ENCODE results near the gene GBF1. TPM values are rescaled to one million over a fixed set of nuclear protein-coding genes. Genes with fewer than 3 reads are reported as not detected.

GBF1 gene
- total and polyA plus RNA-seq, 11 donors, result 15.5 to 70.0 (median 48.2) TPM

GRCh38 chr10:102413806-102414561, 168.7 kb downstream of the GBF1 start:
- Histone ChIP-seq H3K4me3 (no peak overlapping the region), H3K4me1 (peaks cover 0 to 27% (median 8%) of the 10 kb centered on the region in 12 donors), H3K27me3 (peaks cover 28 to 95% (median 63%) of the 10 kb centered on the region in 9 donors), H3K36me3 (no peaks in the 10 kb centered on the region), H3K27ac (no peak overlapping the region), H3K9me3 (no peaks in the 10 kb centered on the region)
- WGBS, 4 donors, result 69 to 74% (median 71%) methylated on average over 13 to 16 of the region's 16 CpGs
- ATAC-seq, result no peak
- intact Hi-C loops (cut with DNase I), result loop anchor here in 1 of 10 donors (10.0 kb wide), 1 partner anchor 249 kb away; no protein-coding TSS in a partner anchor
- TF ChIP-seq CTCF (IDR thresholded peaks at IDR 0.05) (no peak), POLR2A (IDR thresholded peaks at IDR 0.05) (no peak)
- DNase-seq, result no peak

GRCh38 chr10:102414749-102415148, 169.4 kb downstream of the GBF1 start:
- intact Hi-C loops (cut with DNase I), result loop anchor here in 1 of 10 donors (10.0 kb wide), 1 partner anchor 250 kb away; no protein-coding TSS in a partner anchor
- WGBS, 4 donors, result 48 to 57% (median 51%) methylated on average over 20 of the region's 20 CpGs
- Histone ChIP-seq H3K4me3 (no peak overlapping the region), H3K27me3 (peaks cover 25 to 88% (median 59%) of the 10 kb centered on the region in 9 donors), H3K27ac (no peak overlapping the region), H3K4me1 (peaks cover 0 to 27% (median 10%) of the 10 kb centered on the region in 12 donors), H3K9me3 (no peaks in the 10 kb centered on the region), H3K36me3 (no peaks in the 10 kb centered on the region)
- DNase-seq (no peak), ATAC-seq (no peak)
- TF ChIP-seq POLR2A (IDR thresholded peaks at IDR 0.05), result no peak
- TF ChIP-seq CTCF (IDR thresholded peaks at IDR 0.05), result no peak

GRCh38 chr10:102416283-102416682, 171.0 kb downstream of the GBF1 start:
- intact Hi-C loops (cut with DNase I), result loop anchor here in 1 of 10 donors (10.0 kb wide), 1 partner anchor 251 kb away; no protein-coding TSS in a partner anchor
- Histone ChIP-seq H3K27me3 (peaks cover 13 to 73% (median 44%) of the 10 kb centered on the region in 9 donors), H3K9me3 (no peaks in the 10 kb centered on the region), H3K36me3 (no peaks in the 10 kb centered on the region), H3K27ac (no peak overlapping the region), H3K4me3 (no peak overlapping the region), H3K4me1 (peaks cover 3 to 22% (median 15%) of the 10 kb centered on the region in 12 donors)
- WGBS, 4 donors, result 55 to 83% (median 71%) methylated on average over 2 to 9 of the region's 9 CpGs
- TF ChIP-seq POLR2A (IDR thresholded peaks at IDR 0.05), result no peak
- TF ChIP-seq CTCF (IDR thresholded peaks at IDR 0.05), result no peak
- ATAC-seq, result no peak
- no peak for DNase-seq

- Histone ChIP-seq H3K4me1 (peaks cover 3 to 24% (median 15%) of the 10 kb centered on the region in 12 donors), H3K36me3 (no peaks in the 10 kb centered on the region), H3K4me3 (no peak overlapping the region), H3K9me3 (no peaks in the 10 kb centered on the region), H3K27ac (no peak overlapping the region), H3K27me3 (peaks cover 12 to 69% (median 40%) of the 10 kb centered on the region in 9 donors)
- ATAC-seq (no peak), DNase-seq (no peak)
- 83 to 90% (median 85%) methylated on average over 11 to 20 of the region's 20 CpGs for WGBS, 4 donors
- intact Hi-C loops (cut with DNase I), result loop anchor here in 1 of 10 donors (10.0 kb wide), 1 partner anchor 252 kb away; no protein-coding TSS in a partner anchor
- TF ChIP-seq CTCF (IDR thresholded peaks at IDR 0.05) (no peak), POLR2A (IDR thresholded peaks at IDR 0.05) (no peak)
Measured at GRCh38 chr10:102416695-102417094, 171.4 kb downstream of the GBF1 start.
